Left ventricle myocardium inferior (tissue), 1 donor: Measurements from ENCODE around the gene SLC25A52. TPM values are rescaled to one million over a fixed set of nuclear protein-coding genes. Genes with fewer than 3 reads are reported as not detected.

Experiments
- DNase-seq: peaks from one replicate; pipeline ENCODE4 v3.0.0-alpha.2; 2020
- H3K27ac ChIP-seq: fragments of 200-600 bp; replicated peaks from 2 replicates; pipeline ENCODE4 v1.8.0; 2021
- H3K27me3 ChIP-seq: fragments of 200-600 bp; 2 replicates; pipeline ENCODE4 v1.8.0; 2021; ENCODE audit warnings: low read depth
- H3K36me3 ChIP-seq: fragments of 200-600 bp; 2 replicates; pipeline ENCODE4 v1.8.0; 2021
- H3K4me1 ChIP-seq: fragments of 200-600 bp; 2 replicates; pipeline ENCODE4 v1.8.0; 2021
- H3K4me3 ChIP-seq: fragments of 200-600 bp; 2 replicates; pipeline ENCODE4 v1.8.0; 2021; ENCODE audit warnings: mild to moderate bottlenecking, moderate library complexity
- H3K9me3 ChIP-seq: fragments of 200-600 bp; replicated peaks from 2 replicates; pipeline ENCODE4 v1.8.0; 2021
- intact Hi-C: fragments of 100-400 bp; cut with micrococcal nuclease; formaldehyde crosslinking; loops from one replicate; pipeline ENCODE4 v1.11.0; 2022
- total RNA-seq: library from RNA; stranded (reverse); fragmentation: NEBNext Ultra II Directional; extraction: Animal tissue kit (Norgen Biotek cat#: 25700); gene quantifications from one replicate; pipeline ENCODE4 v1.2.1, GENCODE V29; 2021
- TF ChIP-seq, protein P1 (sequence below): fragments of 200-600 bp; IDR thresholded peaks from 2 replicates; pipeline ENCODE4 v1.8.0; 2021; ENCODE audit warnings: antibody characterized with exemption, mild to moderate bottlenecking, borderline replicate concordance
- donor health status: DM: no; HTN: yes; CAD: no; lungs with severe emphysema.

SLC25A52 gene
- total RNA-seq, 1 donor from 2014 or later: not detected

DNA sequence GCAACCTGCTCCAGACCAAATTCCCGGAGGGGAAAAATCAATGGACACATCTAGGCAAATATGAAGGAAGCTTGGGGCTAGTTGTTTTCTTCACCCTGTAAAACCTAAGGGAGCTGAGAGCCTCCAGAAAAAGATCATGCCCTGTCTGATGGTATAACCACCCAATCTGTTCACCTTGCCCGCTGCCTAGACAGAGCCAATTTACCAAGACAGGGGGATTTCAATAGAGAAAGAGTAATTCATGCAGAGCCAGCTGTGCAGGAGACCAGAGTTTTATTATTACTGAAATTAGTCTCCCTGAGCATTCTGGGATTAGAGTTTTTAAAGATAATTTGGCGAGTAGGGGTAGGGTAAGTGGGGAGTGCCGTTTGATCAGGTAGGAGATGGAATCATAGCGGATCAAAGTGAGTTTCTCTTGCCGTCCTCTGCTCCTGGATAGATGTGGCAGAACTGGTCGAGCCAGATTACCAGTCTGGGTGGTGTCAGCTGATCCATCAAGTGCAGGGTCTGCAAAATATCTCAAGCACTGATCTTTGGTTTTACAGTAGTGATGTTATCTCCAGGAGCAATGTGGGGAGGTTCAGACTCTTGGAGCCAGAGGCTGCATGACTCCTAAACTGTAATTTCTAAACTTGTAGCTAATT lies 41.2 kb downstream of the SLC25A52 start:
- Histone ChIP-seq H3K27me3 (no peaks in the 10 kb centered on the region), H3K36me3 (no peaks in the 10 kb centered on the region), H3K9me3 (peaks cover 12% of the 10 kb centered on the region), H3K27ac (no peak overlapping the region), H3K4me3 (no peak overlapping the region), H3K4me1 (peaks cover 37% of the 10 kb centered on the region)
- DNase-seq: no peak
- TF ChIP-seq, protein P1, sequence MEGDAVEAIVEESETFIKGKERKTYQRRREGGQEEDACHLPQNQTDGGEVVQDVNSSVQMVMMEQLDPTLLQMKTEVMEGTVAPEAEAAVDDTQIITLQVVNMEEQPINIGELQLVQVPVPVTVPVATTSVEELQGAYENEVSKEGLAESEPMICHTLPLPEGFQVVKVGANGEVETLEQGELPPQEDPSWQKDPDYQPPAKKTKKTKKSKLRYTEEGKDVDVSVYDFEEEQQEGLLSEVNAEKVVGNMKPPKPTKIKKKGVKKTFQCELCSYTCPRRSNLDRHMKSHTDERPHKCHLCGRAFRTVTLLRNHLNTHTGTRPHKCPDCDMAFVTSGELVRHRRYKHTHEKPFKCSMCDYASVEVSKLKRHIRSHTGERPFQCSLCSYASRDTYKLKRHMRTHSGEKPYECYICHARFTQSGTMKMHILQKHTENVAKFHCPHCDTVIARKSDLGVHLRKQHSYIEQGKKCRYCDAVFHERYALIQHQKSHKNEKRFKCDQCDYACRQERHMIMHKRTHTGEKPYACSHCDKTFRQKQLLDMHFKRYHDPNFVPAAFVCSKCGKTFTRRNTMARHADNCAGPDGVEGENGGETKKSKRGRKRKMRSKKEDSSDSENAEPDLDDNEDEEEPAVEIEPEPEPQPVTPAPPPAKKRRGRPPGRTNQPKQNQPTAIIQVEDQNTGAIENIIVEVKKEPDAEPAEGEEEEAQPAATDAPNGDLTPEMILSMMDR: no peak
- intact Hi-C loops: loop anchor here (5.0 to 10.0 kb wide), 2 partner anchors 32 to 155 kb away; no protein-coding TSS in a partner anchor

DNA sequence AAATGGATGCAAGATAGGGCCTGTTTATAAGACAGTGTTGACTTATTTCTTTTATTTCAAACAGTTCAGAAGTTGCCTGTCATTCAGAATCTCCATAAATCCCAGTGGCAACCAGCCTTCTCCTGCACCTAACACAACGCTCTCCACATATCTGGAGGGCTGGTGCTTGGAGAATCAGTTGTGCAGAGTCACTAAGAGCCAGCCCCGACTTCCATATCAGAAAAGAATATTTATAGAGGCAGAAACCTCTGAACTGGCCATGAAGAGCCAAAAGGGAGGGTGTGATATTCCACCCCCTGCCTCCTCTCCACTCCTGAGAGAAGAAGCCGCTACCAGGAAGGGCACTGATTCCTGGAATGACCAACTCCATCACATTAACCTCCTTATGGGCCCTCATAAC lies 42.3 kb downstream of the SLC25A52 start:
- no peaks in the 10 kb centered on the region for H3K27me3 ChIP-seq
- intact Hi-C loops: no loop called here
- DNase-seq: no peak
- H3K9me3 ChIP-seq: peaks cover 12% of the 10 kb centered on the region
- H3K27ac ChIP-seq: no peak overlapping the region
- TF ChIP-seq, protein P1: no peak
- H3K4me3 ChIP-seq: no peak overlapping the region
- H3K4me1 ChIP-seq: peaks cover 26% of the 10 kb centered on the region
- H3K36me3 ChIP-seq: no peaks in the 10 kb centered on the region

DNA sequence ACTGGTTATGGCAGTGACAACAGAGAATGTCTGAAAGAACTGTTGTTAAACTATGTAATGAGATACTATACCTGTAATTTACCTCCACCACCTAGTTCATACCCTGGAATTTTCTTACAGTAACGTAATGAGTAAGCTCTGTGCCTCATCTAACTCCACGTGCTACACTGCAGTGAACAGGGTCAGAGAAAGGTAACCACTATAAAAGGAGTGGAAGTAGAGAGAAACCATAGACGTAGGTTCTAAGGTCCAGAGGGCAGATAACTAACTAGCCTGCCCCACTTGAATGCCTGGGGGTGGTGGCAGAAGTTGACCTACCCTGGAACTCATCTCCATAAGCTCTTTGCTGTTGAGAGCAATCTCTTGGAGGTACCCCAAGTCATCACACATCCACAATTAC lies 44.3 kb downstream of the SLC25A52 start:
- intact Hi-C loops: no loop called here
- peaks cover 12% of the 10 kb centered on the region for H3K9me3 ChIP-seq
- H3K36me3 ChIP-seq: no peaks in the 10 kb centered on the region
- no peak for DNase-seq
- TF ChIP-seq, protein P1: no peak
- no peak overlapping the region for H3K4me3 ChIP-seq
- peaks cover 13% of the 10 kb centered on the region for H3K4me1 ChIP-seq
- H3K27ac ChIP-seq: no peak overlapping the region
- no peaks in the 10 kb centered on the region for H3K27me3 ChIP-seq

DNA sequence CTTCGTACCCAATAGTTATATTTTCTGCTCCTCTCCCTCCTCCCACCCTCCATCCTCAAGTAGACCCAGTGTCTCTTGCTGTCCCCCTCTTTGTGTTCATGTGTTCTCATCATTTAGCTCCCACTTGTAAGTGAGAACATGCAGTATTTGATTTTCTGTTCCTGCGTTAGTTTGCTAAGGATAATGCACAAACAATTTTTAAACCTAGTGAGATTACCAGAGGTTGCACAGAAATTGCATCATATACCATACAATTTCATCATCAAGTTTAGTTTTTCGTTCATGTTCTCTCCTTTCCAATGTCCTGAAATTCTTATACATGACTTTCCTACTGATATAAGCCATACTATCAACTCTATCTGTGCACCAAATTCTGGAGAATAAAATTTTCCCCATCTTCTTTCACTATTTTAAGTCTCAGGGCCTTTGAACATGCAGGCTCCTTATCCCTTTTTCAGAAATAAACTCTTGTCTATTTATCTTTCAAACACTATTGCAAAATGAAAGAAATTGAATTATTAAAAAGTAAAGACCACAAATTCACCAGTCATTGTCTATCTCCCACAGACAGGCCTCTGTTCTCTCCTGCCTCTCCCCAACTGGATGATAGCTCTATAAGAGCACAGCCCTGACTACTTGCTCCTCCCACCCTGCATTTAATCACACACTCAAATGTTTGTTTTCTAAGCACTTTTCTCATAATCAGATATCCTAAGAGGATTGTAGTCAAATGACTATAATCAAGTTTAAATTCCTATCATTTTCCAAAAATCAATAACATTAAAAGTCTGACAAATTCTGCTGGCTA lies 49.1 kb downstream of the SLC25A52 start:
- no peak overlapping the region for H3K27ac ChIP-seq
- no peak overlapping the region for H3K4me3 ChIP-seq
- TF ChIP-seq, protein P1: no peak
- intact Hi-C loops: no loop called here
- H3K36me3 ChIP-seq: no peaks in the 10 kb centered on the region
- H3K27me3 ChIP-seq: no peaks in the 10 kb centered on the region
- DNase-seq: no peak
- no peaks in the 10 kb centered on the region for H3K4me1 ChIP-seq
- H3K9me3 ChIP-seq: no peaks in the 10 kb centered on the region

DNA sequence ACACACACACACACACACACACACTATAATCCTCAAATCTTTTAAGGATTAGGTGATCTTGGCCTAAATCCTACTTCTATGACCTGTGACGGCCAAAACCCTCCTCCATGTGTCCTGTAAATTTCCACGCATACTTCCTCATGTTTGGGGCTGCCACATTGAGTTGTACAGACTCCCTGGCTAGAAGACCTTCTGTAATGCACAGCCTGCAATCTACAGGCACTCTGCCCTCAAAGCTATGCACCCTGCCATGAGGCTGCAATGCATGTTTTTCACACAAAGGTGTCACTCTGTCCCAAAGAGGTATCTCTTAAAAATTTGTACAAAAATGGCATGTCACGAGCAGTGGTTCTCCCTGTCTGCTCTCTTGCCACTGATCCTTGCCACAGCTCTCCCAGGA lies 49.9 kb downstream of the SLC25A52 start:
- no peaks in the 10 kb centered on the region for H3K9me3 ChIP-seq
- H3K27ac ChIP-seq: no peak overlapping the region
- H3K27me3 ChIP-seq: no peaks in the 10 kb centered on the region
- no peak for DNase-seq
- TF ChIP-seq, protein P1: no peak
- no peaks in the 10 kb centered on the region for H3K36me3 ChIP-seq
- intact Hi-C loops: no loop called here
- H3K4me1 ChIP-seq: no peaks in the 10 kb centered on the region
- H3K4me3 ChIP-seq: no peak overlapping the region

Other genes starting within 250 kb of the SLC25A52 start
- not detected for gene TTR, start 169.0 kb downstream of the SLC25A52 start, total RNA-seq
- gene B4GALT6, start 76.3 kb downstream of the SLC25A52 start, total RNA-seq: 5.3 TPM
- 34.6 TPM for gene TRAPPC8, start 182.2 kb upstream of the SLC25A52 start, total RNA-seq